ENCODE measurements around the gene NEU1. TPM values are rescaled to one million over a fixed set of nuclear protein-coding genes. Genes with fewer than 3 reads are reported as not detected.

NEU1 gene
- total RNA-seq, 1 donor, result 70.8 TPM

- no peak for DNase-seq (ENCODE audit: low read depth)
- TF ChIP-seq CTCF (IDR thresholded peaks at IDR 0.05; ENCODE audit: insufficient read depth, low read depth, low read length), result no peak
- H3K4me3 ChIP-seq (ENCODE audit: low read depth, low read length), result peak overlapping the region; percentile 99
Observed at GRCh38 chr6:31837369-31838113, 25.1 kb downstream of the NEU1 start.

DNA sequence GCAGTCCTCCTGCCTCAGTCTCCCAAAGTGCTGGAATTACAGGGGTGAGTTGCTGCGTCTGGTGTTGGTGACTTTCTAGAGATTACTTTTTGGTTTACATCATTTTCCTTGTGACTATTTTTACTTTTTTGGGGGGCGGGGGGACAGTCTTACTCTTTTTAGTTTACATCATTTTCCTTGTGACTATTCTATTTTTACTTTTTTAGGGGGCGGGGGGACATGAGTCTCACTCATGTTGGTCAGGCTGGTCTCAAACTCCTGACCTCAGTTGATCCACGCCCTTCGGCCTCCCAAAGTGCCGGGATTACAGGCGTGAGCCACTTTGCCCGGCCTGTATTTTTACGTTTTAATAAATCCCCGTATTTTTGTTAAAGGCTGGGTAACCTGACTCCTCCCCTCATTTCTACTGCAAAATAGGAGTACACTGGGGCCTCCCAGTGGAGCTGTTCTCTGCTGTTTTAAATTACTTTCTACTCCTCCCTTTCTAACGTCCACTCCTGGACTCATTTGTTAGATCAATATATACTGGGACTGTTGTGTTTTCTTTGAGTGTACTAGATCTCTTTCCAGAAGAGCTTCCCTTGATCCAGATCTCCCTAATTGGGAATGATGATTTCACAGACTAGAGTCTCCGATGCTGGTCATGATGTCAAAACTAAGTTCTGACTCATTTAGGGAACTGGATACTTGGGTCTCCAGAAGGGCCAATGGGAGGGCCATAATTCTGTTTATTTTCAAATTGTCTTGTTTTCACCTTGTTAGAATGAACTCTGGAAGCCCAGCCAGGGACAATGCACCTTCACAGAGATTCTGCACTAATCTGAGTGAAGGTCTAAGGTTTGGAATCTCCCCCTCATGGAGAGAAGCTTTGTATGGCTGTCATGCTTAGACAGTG lies 25.9 kb downstream of the NEU1 start:
- peak; percentile 57 for DNase-seq (ENCODE audit: low read depth)
- H3K4me3 ChIP-seq (ENCODE audit: low read depth, low read length), result peak overlapping the region; percentile 99
- TF ChIP-seq CTCF (IDR thresholded peaks at IDR 0.05; ENCODE audit: insufficient read depth, low read depth, low read length), result no peak

DNA sequence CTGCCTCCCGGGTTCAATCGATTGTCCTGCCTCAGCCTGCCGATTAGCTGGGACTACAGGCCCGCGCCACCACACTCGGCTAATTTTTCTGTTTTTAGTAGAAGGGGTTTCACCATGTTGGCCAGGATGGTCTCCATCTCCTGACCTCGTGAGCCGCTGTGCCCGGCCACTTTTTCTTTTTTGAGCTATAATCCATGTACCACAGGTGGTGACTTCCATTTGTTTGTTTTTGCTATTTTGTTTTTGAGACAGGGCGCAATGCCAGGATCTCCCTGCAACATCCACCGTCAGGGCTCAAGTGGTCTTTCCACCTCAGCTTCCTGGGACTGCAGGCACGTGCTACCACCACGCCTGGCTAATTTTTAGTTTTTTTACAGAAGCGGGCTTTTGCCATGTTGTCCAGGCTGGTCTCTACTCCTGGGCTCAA lies 26.6 kb downstream of the NEU1 start:
- no peak for TF ChIP-seq CTCF (IDR thresholded peaks at IDR 0.05; ENCODE audit: insufficient read depth, low read depth, low read length)
- peak overlapping the region; percentile 99 for H3K4me3 ChIP-seq (ENCODE audit: low read depth, low read length)
- peak; percentile 37 for DNase-seq (ENCODE audit: low read depth)

DNA sequence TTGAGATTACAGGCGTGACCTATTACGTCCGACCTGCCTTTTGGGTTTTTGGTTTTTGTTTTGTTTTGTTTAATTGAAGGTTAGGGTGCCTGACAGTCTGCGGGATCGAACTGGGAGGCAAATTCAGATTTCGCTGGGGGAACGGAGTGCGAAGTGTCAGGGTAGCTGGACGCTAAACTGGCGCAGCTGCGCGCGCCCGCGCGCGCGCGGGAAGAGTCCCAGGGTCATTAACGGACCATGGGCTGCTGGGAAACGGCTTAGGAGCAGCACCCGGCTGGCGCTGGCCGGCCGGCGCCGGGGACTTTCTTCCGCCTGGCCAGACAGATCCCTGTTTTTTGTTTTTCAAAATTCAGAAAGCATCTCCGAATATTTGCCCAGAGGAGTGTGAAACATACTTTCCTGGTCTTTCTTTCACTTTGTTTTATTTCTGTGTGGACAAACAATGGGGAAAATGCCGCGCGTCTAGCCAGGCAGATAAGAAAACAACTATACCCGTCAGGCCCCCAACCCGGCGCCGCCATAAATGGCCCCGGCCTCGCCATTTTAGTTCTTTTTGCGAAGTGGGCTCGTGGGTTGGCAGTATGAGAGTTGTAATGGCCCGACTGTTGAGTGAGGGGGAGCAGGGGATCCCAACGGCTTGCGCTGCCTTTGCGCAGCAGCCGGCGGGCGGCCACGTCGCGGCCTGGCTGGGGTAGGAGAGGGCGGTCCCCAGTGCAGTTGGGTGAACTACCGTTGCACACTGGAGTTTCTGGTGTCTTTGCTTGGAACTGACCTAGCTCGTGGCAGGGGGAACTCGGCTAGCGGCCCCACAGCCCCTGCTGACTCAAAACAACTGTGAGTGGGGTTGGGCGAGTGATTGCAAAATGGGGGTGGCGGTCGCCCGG lies 28.0 kb downstream of the NEU1 start:
- TF ChIP-seq CTCF (IDR thresholded peaks at IDR 0.05; ENCODE audit: insufficient read depth, low read depth, low read length), result no peak
- peak overlapping the region; percentile 99 for H3K4me3 ChIP-seq (ENCODE audit: low read depth, low read length)
- DNase-seq (ENCODE audit: low read depth), result peak; percentile 89

GRCh38 chr6:31831350-31832215 lies 31.0 kb downstream of the NEU1 start:
- DNase-seq (ENCODE audit: low read depth), result no peak
- H3K4me3 ChIP-seq (ENCODE audit: low read depth, low read length), result no peak overlapping the region
- no peak for TF ChIP-seq CTCF (IDR thresholded peaks at IDR 0.05; ENCODE audit: insufficient read depth, low read depth, low read length)
